CMK (cell line): ENCODE data around the gene VAT1L.

Source experiments
- DNase-seq: peaks from one replicate; pipeline ENCODE4 v3.0.0-alpha.2; 2010; ENCODE audit warnings: low read depth

The VAT1L gene

DNA sequence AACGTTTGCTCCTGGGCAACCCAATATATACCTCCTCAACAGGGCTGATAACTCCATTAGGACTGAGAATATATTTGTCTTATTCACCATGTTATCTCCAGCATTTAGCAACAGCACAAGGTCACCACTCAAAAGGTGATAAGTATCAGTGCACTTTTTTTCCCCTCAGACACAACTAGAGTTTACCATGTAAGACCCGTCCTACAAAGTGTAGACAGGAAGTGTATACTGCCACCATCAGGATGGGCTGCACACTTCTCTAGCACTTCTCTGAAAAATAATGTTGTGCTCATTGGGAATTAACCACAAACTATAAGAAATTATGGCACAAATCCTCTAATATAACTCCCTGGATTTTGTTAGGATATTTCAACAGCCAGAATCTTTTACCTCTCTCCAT is 5.7 kb upstream of the VAT1L start:
- DNase-seq: no peak

DNA sequence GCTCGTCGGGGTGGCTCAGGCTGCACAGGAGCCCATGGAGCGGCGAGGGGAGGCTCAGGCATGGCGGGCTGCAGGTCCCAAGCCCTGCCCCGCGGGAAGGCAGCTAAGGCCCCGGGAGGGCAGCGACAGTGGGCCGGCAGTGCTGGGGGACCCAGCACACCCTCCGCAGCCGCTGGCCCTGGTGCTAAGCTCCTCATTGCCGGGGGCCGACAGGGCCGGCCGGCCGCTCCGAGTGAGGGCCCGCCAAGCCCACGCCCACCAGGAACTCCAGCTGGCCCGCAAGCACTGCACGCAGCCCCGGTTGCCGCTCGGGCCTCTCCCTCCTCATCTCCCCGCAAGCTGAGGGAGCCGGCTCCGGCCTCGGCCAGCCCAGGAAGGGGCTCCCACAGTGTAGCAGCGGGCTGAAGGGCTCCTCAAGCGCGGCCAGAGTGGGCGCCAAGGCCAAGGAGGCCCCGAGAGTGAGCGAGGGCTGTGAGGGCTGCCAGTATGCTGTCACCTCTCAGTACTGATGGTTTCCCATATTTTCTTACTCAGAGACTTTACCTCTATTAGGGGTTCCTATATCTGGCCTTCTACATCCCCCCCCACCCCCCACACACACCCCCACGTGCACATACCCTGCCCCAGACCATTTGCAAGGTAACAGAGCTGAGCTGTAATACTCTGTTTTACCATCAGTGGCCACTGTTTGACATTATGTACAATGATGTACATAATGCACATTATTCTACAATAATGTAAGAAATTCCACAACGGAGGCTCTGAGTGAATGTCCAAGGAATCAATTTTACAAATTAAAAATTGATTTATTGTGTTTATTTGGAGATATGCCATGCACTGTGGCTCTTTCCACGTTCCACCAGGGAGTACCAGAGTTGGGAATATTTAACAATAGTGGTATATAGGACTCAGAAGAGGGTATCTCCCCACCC is 3.7 kb upstream of the VAT1L start:
- DNase-seq: no peak

DNA sequence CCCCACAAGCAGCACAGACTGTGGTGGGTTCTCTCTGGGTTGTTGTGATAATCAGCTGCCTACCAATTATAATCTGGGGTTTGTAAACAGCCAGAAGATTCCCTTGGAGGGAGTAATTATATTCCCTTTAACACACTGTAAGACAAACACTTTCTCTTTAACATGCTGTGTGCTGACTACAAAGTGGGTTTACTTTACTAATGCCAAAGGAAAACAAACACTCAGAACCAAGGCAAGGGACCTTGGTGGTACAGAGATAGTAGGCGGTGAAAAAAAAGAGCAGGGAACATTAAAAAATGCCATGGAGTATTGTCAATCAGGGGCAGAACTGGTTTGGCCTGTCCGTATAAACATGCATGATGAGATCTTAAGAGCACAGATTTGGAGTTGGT is 3.0 kb upstream of the VAT1L start:
- DNase-seq: no peak

DNA sequence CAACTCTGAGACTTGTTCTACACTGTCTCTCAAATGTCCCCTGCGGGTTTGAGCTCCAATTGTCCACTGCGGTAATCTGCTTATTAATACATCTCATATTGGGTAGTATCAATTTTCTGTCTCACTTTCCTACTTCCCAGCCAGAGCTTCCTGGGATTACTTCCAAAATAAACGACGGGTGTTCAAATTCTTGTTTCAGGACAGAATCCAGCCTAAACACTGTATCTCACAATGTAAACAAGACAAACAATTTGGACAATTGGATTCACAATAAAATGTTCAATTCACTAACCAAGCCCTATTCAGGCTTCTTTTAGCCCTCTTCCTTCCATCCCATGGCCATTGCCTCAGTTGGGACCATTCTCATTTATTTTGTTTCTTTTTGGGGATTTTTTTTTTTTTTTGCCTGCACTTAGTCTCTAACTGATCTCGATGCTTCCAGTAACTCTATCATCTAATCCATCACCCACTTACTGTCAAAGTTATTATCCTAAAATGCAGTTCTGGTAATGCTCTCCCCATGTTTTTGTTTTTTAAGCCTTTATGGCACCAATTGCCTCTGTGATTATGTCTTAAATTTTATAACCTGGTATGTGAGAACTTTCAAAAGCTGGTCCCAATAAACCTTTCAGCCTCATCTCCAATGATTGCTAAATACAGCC is 2.0 kb upstream of the VAT1L start:
- no peak for DNase-seq

DNA sequence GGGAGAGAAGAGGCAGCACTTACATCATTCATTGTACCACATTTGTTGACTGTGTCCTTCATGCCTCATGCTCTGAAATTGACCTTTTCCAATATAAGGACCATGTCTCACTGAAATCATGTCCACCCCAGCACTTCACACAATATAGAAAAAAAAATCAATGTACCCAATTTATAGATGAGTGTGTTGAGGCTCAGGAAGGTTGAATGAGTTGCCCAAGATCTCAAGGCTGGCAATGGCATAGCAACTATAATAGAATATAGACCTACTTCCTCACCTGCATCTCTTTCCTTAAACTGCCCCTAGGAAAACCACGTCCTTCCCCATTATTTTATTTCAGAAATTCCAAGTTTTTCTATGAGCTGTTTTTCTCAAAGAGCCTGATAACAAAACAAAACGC is 912 bp upstream of the VAT1L start:
- DNase-seq: no peak

DNA sequence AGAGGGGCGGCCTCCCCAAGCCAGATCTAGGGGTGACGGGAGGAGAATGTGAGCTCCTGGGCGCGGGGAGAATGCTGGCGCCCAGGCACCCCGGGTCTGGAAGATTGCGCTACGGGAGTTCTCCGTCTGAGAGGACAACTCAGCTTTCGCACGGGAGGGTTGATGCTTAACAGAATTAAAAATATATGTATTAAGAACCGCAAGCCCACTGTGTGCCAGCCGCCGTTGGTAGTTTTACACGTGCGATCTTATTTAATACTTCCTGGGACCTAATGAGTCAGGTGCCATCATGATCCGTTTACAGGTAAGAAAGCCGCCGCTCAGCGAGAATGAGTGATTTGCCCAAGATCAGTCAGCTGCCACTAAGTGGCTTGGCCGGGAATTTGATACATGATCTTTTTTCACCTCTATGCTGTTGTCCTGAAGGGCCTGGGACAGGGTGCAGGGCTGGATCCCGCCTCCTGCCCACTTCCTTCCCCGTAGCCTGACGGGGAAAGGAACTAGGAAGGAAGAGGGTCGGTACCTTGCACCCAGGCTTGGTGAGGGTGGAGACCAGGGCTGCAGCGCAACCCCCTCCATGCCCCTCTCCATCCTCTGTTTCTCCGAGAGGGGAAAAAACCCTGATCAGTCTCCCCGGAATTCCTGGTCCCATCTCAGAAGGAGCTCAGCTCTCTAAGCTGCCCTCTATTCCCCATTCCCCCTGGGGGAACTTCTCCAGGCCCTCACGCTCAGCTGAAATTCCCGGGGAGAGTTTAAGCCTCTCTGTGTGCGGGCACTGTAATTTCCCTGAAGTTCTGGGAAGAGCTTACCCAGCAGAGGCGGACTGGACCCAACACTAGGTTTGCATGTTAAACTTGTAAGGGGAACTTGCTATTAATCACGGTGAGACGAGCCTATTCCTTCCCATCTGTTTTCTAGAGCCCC is 983 bp downstream of the VAT1L start:
- DNase-seq: no peak

DNA sequence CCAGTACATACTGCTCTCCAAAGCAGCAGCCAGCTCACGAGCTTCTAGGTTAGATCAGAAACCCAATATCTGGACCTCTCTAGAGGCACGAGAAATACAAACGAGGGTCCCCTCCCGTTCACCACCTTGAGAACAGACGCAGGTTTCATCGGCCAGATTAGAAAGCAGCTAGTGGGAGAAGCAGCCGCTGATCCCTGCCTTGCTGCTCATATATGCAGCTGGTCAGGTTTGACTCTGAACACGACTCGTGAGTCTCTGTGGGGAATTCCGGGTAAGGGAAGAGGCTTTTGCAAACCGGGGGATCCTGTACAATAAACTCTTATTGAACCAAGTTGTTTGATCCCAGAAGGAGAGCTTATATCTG is 1.6 kb downstream of the VAT1L start:
- no peak for DNase-seq

DNA sequence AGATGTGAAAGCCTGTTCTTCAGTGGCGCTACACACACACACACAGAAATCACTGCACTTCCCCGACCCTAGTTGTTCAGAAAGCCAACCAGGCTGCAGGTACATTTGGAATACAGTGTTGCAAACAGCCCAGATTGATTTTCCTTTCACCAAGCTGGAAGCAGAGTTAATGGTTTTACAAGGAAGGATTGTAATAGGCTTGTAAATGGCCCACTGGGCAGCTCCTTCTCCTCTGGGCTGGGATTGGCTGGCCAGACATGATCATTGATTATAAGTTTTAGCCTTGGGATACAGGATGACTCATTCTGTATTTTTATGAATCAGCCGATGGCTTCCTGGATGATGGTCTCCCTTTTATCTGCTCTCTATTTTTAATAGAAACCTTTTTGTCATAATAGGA is 2.5 kb downstream of the VAT1L start:
- no peak for DNase-seq

DNA sequence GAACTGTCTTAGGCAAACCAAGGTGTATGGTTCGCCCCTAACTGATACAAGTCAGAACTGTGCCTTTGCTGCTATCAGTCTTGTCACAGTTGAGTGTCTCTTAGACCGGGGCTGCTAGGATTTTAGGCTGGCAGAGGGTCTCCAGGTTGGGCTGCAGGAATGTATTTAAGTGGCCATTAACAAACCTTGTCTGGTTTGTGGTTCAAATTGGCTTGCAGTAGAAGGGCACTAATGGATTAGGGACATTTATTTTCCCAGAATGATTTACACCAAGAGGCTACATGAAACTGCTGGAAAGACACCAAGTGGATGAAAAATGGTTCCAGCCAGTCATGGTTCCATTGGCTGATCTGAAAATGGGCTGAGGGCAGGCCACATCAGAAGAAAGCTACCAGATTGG is 5.1 kb downstream of the VAT1L start:
- DNase-seq: no peak

DNA sequence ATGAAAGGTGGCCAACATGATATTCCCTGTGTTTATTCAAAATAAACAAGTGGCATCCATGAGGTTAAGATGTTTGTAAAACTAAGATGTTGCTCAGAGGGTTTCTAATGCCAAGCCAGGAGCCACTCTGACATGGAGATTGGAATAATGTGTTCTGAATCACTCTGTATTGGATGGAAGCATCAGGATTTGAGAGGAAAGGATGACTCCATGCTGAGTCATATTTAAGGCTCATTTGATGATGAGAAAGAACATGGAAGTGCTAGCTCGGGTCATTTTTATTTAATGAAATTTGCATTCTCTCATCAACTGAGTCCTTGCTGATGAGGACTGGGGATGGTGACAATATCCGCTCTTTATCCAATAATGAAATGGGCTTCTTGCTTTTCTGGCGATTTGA is 6.2 kb downstream of the VAT1L start:
- DNase-seq: no peak

DNA sequence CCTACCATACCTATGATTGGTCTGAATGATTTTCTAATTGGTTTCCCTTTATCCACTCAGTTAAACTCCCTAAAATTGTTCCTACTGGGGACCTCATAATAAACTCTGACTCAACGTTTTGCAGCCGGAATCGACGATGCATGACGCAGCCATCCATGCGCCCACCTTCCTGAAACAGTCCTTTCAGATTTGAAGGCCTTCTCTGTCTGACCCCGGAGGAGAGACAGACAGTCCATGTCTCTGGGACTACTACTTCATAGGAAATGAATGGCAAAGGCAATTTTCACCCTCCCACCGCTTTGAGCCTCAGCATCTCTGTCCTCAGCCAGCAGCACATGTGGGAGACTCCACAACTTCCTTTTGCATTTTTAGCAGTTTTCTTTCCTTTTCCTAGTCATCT is 13.5 kb downstream of the VAT1L start:
- DNase-seq: no peak

DNA sequence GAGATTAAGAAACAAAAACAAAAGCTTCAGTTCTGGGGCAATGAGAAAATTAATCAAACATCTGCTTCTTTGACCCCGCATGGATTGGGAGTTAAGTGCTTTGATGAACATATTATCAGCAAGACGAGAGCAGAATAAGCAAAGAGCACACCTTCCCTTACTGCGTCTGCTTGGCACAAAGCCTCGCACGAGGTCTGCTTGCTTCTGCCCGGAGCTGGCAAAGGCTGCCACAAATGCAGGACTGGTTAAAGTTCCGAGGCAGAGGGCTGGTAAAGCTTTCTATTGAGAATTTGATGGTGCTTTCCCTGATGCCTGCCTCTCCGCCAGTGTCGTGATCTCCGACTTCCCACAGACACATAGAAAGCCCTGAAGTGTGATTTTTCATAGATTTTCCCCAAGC is 17.0 kb downstream of the VAT1L start:
- DNase-seq: no peak

DNA sequence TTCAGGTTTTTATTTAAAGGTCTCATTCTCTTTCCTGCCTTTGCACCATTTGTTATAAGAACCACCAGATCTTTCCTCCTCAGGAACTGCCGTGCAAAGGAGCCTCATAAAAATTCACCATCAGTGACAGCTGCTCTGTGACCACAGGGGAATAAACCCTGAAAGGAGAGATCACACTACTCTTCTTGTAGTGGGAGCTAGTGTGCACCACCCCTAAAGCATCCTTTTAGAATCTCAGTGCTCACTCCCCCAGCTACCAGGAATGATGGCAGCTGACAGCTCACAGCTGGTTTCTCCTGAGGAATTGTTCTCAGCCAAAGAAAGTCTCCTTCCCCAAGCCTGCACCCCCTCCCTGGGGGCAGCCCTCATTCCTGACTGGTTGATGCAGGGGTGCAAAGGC is 18.7 kb downstream of the VAT1L start:
- no peak for DNase-seq

DNA sequence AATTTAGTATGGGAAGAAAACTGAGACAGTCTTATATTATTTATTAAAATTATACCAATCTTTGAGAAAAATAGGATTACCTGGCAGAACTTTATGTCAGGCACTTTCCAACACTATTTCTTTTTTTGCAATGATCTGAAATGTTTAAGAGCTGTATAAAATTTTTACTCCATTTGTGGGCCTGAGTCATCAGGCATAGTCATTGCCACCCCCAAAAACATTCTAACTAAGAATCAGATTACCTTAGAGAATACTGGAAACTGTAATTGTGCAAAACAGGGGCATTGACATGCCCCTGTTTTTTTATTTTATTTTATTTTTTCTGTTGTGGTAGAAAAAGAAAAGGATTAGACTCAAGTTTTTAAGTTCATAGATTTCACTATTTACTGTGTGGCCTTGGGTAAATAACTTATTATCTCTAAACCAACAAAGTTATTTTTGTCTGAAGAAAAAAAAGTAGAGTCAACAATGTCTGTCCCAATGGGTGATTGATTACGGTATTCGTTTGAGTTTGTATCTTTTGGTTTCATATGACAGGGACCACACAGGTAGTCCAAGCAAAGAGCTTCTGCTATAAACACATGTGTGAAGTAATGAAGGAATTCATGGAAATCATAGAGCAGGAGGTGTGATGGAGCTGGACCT is 24.6 kb downstream of the VAT1L start:
- no peak for DNase-seq

DNA sequence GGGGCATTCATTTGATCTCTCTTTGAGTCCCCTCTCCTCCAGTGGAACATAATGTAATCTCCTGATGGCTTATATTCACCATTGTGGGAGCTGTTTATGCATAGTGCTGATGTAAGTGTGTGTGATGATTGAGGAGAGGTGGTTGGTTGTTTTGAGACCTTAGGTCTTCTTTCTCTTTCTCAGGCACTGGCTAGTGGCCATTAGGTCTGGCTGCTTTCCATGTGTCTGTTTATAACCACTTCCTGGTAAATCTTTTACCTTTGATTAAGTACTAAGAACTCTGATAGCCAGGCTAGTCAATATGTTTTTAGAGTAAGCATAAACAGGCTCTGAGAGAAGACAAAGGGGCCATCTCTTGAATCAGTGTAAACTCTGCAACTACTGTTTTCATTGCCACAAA is 27.9 kb downstream of the VAT1L start:
- no peak for DNase-seq

DNA sequence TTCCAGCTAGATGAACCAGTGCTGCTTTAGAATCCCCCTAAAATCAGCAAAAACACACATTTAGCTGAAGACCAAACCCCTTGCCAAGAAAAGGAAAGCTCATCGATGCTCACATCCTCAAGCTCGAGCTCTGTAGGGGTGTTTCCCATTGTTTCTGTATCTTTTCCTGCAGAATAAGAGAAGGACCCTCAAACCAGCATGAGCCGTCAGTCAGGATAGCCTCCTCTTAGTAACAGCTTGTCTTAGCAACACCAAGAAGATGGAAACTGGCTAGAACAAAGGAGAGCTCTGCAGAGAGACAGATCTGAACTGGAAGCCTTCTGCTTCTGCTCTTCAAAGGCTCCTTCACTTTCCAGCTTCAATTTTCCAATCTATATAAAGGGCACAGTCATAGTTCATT is 32.0 kb downstream of the VAT1L start:
- DNase-seq: no peak

DNA sequence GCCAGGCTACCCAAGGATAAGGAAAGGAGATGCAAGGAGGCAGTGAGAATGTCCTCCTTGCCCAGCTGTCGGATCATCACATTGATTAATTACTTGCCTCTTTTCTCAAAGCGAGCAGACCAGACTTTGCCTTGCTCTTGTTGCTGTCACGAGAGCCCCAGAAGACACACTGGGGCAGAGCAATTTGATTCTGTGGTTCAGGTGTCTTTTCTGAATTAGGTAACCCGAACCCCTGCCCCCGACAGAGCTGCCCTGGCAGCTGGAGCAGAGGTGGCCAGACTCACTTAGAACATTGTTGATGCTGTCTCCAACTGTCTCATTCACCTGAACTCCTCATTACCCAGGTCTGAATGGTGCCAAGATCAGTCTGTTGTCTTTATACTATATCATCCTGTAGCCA is 34.3 kb downstream of the VAT1L start:
- no peak for DNase-seq

DNA sequence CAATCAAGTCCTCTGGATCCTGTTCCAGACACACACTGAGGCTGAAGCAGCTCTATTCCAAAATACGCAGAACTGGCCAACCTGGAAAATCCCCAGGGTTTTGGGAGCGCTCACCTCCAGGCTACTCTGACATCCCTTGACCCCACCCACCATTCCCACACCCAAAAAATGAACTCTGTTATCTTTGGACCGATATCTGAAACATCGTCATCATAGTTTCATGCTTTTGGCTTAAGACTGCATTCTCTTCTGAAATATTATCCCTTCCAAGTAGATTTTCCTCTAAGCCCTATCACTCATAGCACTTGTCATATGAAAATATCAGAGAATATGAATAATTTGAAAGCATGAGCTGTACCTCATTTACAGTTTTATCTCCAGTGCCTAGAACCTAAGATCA is 34.7 kb downstream of the VAT1L start:
- no peak for DNase-seq

DNA sequence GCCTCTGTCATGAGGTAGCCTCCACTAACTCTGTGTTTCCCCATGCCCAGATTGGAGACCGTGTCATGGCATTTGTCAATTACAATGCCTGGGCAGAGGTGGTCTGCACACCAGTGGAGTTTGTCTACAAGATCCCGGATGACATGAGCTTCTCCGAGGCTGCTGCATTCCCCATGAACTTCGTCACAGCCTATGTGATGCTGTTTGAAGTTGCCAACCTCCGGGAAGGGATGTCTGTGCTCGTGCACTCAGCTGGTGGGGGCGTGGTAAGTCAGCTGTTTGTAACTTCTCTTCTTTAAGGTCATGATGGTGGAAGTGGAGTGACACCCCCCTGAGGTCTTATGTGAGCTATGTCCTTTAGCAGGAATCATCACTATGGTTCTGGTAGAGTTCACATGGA is 36.8 kb downstream of the VAT1L start:
- no peak for DNase-seq

DNA sequence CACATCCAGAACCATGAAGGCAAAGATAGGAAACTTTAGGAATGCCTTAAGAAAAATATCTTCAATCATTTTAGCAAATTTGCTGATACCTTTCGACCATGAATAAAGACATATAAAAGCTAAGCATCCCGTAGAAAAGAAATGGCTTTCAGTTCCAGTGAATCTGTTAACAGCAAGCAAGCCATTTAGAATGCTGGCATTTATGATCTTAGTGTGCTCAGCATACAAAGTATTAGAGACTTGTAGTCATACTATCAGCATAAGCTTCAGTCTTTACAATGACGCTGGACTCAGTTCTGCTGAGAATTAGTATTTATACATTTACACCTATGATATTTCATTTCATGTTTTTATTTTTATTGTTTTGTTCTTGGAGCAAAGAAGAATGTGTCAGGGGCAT is 38.7 kb downstream of the VAT1L start:
- no peak for DNase-seq

DNA sequence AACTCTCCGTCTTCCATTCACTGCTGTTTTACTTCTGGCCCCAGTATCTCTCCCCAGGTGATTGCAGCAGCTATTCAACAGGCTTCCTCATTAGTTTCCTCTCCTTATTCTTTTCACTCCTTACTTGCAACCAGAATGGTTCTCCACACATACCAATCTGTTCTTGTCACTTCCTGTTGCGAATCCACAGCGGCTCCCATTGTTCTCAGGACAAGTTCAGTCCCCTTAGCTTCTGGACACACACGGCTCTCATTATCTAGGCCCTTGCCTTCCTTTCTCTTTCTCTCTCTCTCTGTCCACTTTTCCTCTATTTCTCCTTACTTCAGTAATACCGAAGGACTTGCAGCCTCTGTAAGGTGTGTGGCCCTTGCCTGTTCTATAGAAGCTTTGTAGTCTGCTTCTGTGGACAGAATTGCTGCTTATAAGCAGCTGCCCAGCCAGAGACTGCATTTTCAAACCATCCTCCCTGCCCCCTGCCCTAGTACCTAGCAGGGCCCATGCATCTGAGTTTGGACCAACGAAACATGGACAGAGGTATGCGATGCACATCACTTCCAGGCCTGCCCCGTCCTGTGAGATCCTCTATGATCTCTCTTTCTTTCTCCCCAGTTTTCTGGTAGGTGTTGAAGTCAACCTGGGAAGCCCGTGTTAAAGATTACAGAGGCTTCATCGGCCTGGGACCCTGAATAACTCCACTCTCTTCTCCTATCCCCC is 45.7 kb downstream of the VAT1L start:
- no peak for DNase-seq
